ENCODE data around the gene COX19. TPM values are rescaled to one million over a fixed set of nuclear protein-coding genes. Genes with fewer than 3 reads are reported as not detected.
A peak's percentile ranks its signal among the peaks of the same experiment; 100 is the strongest.

Gene COX19
- total and polyA plus RNA-seq, 2 of the 13 experiments (the other 11 are each of a cell fraction or from before 2014, with no cell fraction given), result 11.5 to 21.7 TPM

DNA sequence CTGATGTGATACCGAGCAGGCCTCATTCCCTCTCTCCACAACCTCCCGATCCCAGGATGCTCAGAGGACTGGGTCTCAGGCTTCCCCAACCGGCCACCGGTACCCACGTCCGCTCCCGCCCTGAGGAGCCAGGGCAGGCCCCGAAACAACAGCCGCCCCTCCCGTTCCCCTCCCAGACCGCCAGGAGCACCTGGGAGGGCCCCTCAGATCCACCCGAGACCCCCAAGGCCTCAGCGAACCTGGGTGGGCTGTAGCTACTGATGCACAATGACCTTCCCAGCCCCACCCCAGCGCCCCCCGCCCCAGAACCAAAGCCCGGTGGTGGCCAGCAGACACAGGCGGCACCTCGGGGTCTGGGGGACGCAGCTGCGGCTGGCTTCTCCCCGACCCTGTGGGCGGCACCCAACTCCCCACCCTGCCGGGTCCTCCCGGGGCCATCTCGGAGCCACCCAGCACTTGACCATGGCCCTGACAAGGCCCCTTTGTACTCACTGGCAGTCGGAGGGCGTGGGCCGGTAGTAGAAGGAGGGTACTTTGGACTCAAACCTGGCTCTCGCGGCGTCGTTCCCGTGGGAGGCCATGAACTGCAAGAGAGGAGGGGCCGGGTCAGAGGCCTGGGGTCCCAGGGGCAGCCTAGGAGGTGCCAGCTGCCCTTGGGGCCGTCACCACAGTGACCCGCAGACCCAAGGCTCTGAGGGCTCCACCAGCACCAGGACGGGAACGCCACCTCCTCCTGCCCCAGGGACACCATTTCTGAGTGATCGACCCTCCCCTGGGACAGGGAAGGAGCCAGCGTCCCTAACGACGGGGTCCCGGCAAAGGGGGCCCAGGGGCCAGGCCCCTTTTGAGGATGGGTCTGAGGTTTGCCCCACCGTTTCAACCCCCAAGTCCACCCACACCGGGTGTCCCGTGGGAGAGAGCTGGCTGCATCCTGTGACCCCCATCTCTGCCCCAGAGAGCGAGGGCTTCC, 49.0 kb downstream of the COX19 start (continued):
- TF ChIP-seq, protein P1, sequence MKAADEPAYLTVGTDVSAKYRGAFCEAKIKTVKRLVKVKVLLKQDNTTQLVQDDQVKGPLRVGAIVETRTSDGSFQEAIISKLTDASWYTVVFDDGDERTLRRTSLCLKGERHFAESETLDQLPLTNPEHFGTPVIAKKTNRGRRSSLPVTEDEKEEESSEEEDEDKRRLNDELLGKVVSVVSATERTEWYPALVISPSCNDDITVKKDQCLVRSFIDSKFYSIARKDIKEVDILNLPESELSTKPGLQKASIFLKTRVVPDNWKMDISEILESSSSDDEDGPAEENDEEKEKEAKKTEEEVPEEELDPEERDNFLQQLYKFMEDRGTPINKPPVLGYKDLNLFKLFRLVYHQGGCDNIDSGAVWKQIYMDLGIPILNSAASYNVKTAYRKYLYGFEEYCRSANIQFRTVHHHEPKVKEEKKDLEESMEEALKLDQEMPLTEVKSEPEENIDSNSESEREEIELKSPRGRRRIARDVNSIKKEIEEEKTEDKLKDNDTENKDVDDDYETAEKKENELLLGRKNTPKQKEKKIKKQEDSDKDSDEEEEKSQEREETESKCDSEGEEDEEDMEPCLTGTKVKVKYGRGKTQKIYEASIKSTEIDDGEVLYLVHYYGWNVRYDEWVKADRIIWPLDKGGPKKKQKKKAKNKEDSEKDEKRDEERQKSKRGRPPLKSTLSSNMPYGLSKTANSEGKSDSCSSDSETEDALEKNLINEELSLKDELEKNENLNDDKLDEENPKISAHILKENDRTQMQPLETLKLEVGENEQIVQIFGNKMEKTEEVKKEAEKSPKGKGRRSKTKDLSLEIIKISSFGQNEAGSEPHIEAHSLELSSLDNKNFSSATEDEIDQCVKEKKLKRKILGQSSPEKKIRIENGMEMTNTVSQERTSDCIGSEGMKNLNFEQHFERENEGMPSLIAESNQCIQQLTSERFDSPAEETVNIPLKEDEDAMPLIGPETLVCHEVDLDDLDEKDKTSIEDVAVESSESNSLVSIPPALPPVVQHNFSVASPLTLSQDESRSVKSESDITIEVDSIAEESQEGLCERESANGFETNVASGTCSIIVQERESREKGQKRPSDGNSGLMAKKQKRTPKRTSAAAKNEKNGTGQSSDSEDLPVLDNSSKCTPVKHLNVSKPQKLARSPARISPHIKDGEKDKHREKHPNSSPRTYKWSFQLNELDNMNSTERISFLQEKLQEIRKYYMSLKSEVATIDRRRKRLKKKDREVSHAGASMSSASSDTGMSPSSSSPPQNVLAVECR (CRISPR knock-in tag; IDR thresholded peaks at IDR 0.05; ENCODE audit: borderline replicate concordance), result peak; percentile 41; the same call in 1 of the 2 replicates
- no peak for TF ChIP-seq PRPF4 (IDR thresholded peaks at IDR 0.05; ENCODE audit: low read depth, low read length, poor library complexity, severe bottlenecking)
- TF ChIP-seq, protein P2, sequence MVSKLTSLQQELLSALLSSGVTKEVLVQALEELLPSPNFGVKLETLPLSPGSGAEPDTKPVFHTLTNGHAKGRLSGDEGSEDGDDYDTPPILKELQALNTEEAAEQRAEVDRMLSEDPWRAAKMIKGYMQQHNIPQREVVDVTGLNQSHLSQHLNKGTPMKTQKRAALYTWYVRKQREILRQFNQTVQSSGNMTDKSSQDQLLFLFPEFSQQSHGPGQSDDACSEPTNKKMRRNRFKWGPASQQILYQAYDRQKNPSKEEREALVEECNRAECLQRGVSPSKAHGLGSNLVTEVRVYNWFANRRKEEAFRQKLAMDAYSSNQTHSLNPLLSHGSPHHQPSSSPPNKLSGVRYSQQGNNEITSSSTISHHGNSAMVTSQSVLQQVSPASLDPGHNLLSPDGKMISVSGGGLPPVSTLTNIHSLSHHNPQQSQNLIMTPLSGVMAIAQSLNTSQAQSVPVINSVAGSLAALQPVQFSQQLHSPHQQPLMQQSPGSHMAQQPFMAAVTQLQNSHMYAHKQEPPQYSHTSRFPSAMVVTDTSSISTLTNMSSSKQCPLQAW (CRISPR knock-in tag; IDR thresholded peaks at IDR 0.05), result peak; percentile 23; the same call in 1 of the 2 replicates
- TF ChIP-seq KDM2A (CRISPR knock-in tag; IDR thresholded peaks at IDR 0.05; ENCODE audit: borderline replicate concordance, low read depth), result peak; percentile 40; the same call in 1 of the 2 replicates
- TF ChIP-seq ISL2 (CRISPR knock-in tag; IDR thresholded peaks at IDR 0.05), result peak; percentile 65
- 0 out of 2 replicates have a peak, but pooled peaks have one; percentile 3 for TF ChIP-seq ZNF629 (CRISPR knock-in tag; conservative IDR thresholded peaks at IDR 0.05)
- no peak for TF ChIP-seq KLF6 (CRISPR knock-in tag; IDR thresholded peaks at IDR 0.05)
- 0 out of 2 replicates have a peak, but pooled peaks have one; percentile 30 for TF ChIP-seq GLI4 (CRISPR knock-in tag; IDR thresholded peaks at IDR 0.05; ENCODE audit: borderline replicate concordance)
- peak; percentile 14; the same call in 1 of the 2 replicates for TF ChIP-seq ZNF598 (CRISPR knock-in tag; IDR thresholded peaks at IDR 0.05; ENCODE audit: borderline replicate concordance)
- TF ChIP-seq, protein P3, sequence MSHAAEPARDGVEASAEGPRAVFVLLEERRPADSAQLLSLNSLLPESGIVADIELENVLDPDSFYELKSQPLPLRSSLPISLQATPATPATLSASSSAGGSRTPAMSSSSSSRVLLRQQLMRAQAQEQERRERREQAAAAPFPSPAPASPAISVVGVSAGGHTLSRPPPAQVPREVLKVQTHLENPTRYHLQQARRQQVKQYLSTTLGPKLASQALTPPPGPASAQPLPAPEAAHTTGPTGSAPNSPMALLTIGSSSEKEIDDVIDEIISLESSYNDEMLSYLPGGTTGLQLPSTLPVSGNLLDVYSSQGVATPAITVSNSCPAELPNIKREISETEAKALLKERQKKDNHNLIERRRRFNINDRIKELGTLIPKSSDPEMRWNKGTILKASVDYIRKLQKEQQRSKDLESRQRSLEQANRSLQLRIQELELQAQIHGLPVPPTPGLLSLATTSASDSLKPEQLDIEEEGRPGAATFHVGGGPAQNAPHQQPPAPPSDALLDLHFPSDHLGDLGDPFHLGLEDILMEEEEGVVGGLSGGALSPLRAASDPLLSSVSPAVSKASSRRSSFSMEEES (CRISPR knock-in tag; IDR thresholded peaks at IDR 0.05), result peak; percentile 46; the same call in 1 of the 2 replicates
- TF ChIP-seq RCOR2 (CRISPR knock-in tag; IDR thresholded peaks at IDR 0.05), result 0 out of 2 replicates have a peak, but pooled peaks have one; percentile 33
- peak; percentile 35; the same call in 1 of the 2 replicates for TF ChIP-seq IRF2 (CRISPR knock-in tag; IDR thresholded peaks at IDR 0.05)
- no peak for TF ChIP-seq ZNF652 (CRISPR knock-in tag; IDR thresholded peaks at IDR 0.05; ENCODE audit: borderline replicate concordance, low read depth)
- no peak for TF ChIP-seq SP4 (CRISPR knock-in tag; IDR thresholded peaks at IDR 0.05)
- no peak for TF ChIP-seq ZNF83 (CRISPR knock-in tag; IDR thresholded peaks at IDR 0.05; ENCODE audit: borderline replicate concordance)
- peak; percentile 67; the same call in 1 of the 2 replicates for TF ChIP-seq AKAP8 (CRISPR knock-in tag; IDR thresholded peaks at IDR 0.05)
- TF ChIP-seq ZNF441 (CRISPR knock-in tag; IDR thresholded peaks at IDR 0.05; ENCODE audit: borderline replicate concordance), result no peak
- TF ChIP-seq NR2F1 (CRISPR knock-in tag; IDR thresholded peaks at IDR 0.05), result peak; percentile 73 to 80; a peak in 3 of 4 replicates
- TF ChIP-seq CBFB (CRISPR knock-in tag; IDR thresholded peaks at IDR 0.05), result peak; percentile 19; the same call in 1 of the 2 replicates
- TF ChIP-seq FOXK1 (CRISPR knock-in tag; IDR thresholded peaks at IDR 0.05; ENCODE audit: borderline replicate concordance, low read depth), result peak; percentile 47; the same call in 1 of the 2 replicates
